GM18508 (cell line): ENCODE results near the gene TMPRSS3.

ENCODE experiments used
- ATAC-seq: cut with Tn5 transposase; IDR thresholded peaks from one replicate; pipeline ENCODE4 v1.9.1; 2021; ENCODE audit warnings: moderate number of reproducible peaks; ENCODE audit not compliant: insufficient read depth, unreplicated experiment

TMPRSS3 gene

DNA sequence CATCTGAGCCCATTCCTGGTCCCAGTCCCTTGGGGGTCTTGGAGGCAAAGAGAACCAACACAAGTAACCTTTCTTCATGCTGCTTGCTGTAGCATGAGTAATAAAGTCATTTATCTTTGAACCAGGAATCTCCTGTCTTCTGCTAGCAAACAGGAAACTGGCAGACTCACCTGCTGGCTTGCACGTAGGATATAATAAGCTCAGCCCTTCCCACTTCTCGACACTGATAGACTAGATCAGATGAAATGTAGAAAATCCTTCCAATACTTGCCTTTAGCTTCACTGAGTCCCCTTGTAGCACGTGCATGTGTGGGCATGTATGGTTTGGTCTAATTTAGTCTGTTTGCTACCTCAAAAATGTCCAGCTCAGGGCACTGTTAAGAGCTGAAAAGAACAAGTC lies 38.5 kb downstream of the TMPRSS3 start:
- no peak for ATAC-seq

DNA sequence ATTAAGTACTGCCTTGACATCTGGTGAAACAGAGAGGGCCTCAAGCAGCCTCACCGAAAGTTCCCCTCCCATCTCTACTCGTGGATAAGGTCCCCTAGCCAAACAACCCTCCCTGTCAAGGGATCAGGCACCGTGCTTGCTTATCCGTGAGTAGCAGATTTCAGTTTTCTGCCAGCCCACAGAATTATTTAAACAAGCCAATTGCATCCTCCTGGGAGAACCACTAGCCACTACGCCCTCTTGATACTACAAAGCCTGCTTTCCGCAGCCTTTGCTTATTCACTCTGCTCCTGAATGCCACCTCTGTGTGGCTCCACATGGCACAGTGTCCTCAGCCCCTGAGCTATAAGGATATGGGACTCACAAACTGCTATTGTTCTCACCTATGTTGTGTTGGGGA lies 39.2 kb downstream of the TMPRSS3 start:
- ATAC-seq, result no peak

GRCh38 chr21:42356046-42356445 lies 39.8 kb downstream of the TMPRSS3 start:
- ATAC-seq, result no peak

- ATAC-seq, result no peak
These were observed 42.2 kb downstream of the TMPRSS3 start for GRCh38 chr21:42353623-42354022.

DNA sequence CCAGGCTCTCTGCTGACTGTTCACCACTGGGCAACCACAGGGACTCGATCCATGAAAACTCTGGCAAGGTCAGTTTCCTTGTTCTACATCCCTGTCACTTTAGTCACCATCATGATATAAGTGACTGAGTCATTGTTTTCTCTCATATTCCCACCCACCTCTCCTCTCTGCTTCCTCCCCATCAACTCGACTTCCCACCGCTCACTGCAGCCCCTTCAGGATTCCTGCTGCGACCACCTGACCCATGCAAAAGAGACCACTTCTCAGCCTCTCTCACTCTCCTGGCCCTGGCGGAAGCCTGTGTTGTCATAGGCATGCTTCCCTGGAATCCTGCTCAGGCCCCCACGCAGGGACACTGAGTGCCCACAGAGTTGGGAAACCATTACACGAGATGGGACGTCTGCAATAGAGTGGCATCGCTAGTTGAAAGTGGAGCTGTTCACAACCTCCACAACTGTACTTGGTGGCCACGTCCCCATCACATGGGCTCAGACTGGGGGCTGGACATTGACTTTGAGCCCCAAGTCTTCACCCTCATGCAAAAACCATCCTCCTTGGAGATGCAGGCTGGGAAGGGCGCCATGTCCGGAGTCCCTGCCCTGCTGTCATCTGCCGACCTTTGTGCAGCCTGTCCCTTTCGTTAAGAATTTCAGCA lies 43.3 kb downstream of the TMPRSS3 start:
- no peak for ATAC-seq

- ATAC-seq, result no peak
These were observed 44.0 kb downstream of the TMPRSS3 start for GRCh38 chr21:42351626-42352440.

- ATAC-seq, result no peak
These were observed 44.9 kb downstream of the TMPRSS3 start, which contains the start of gene TFF2 for GRCh38 chr21:42350927-42351426. Gene TFF2, minus strand, starts transcription at chr21:42350994. Its CDS starts 37 bp downstream, at chr21:42350957.

DNA sequence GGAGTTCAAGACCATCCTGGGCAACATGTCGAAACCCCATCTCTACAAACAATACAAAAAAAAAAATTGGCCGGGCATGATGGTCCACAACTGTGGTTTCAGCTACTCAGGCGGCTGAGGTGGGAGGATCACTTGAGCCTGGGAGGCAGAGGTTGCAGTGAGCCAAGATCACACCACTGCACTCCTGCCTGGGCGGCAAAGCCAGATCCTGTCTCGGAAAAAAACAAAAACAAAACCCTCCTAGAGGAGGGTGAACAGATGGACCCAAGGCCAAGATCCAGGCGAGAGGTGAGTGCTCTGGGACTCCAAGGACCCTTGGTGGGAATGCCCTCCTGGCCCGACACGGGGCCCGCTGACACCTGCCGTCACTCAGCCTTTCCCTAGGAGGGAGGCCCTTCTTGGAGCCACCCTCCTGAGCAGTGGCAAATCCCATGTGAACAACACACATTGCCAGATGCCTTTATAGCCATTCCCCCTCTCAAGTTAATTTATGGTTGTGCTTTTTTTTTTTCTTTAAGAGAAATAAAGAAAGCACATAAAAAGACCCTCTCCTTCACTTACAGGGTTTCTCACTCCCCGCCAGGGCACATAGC lies 45.4 kb downstream of the TMPRSS3 start:
- ATAC-seq, result no peak

DNA sequence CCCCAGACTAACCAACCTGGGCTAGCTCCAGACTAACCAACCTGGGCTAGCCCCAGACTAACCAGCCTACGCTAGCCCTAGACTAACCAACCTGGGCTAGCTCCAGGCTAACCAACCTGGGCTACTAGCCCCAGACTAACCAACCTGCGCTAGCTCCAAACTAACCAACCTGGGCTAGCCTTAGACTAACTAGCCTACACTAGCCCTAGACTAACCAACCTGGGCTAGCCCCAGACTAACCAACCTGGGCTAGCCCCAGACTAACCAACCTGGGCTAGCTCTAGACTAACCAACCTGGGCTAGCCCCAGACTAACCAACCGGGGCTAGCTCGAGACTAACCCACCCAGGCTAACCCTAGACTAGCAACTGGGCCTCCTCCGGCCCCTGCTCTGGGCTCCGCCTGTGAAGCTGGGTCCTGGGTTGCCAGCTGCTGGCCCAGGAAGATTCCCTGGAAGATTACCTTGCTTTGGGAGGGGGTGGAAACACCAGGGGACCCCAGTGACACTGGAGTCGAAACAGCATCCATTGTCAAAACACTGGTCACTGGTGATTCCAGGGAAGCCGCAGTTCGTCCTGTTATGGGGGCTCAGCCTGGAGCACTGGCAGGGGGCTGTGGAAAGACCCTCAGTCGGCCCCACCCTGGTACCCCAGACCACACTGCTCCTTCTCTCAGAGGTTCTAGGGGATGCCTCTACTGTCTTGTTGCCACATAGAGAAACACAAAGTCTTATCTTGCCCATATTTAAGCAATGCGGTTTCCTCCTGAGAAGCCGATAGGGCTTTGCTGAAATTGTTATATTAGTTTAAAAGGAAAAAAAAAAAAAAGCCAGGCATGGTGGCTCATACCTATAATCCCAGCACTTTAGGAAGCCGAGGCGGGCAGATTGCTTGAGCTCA lies 46.2 kb downstream of the TMPRSS3 start:
- ATAC-seq, result no peak

DNA sequence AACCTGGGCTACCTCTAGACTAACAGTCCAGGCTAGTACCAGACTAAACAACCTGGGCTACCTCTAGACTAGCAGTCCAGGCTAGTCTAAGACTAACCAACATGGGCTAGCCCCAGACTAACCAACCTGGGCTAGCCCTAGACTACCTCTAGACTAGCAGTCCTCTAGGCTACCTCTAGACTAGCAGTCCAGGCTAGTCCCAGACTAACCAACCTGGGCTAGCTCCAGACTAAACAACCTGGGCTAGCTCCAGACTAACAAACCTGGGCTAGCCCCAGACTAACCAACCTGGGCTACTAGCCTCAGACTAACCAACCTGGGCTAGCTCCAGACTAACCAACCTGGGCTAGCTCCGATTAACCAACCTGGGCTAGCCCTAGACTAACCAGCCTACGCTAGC lies 47.1 kb downstream of the TMPRSS3 start:
- no peak for ATAC-seq

DNA sequence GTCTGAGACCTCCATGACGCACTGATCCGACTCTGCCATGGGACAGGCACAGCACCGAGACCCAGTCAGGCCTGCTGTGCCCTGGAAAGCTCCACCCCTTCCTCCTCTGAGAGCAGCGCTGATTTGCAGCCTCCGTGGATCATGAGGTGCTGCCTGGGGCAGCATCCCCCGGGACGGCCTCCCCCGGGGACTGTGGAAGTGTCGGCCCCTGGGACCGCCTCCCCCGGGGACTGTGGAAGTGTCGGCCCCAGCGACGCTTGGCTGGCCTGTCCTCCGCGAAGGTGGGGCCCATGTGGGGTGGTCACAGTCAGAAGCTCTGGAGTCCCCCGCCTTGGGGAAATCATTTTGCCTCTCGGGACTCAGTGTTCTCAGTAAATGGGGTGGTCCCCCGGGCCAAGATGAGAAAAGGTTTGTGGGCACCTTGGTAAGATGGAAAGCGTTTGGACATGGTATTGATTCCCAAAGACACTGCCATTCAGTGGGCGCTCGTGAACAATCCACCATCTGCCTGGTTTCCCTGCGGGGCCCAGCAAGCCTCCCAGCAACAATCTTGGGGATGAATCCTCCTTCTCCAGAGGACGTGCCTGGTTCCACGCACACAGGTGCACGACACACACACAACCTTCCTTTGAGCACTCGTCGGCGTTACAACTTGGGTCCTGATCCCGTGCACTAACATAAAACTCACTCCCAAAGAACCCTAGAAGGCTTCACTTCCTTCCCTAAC lies 48.1 kb downstream of the TMPRSS3 start:
- no peak for ATAC-seq

DNA sequence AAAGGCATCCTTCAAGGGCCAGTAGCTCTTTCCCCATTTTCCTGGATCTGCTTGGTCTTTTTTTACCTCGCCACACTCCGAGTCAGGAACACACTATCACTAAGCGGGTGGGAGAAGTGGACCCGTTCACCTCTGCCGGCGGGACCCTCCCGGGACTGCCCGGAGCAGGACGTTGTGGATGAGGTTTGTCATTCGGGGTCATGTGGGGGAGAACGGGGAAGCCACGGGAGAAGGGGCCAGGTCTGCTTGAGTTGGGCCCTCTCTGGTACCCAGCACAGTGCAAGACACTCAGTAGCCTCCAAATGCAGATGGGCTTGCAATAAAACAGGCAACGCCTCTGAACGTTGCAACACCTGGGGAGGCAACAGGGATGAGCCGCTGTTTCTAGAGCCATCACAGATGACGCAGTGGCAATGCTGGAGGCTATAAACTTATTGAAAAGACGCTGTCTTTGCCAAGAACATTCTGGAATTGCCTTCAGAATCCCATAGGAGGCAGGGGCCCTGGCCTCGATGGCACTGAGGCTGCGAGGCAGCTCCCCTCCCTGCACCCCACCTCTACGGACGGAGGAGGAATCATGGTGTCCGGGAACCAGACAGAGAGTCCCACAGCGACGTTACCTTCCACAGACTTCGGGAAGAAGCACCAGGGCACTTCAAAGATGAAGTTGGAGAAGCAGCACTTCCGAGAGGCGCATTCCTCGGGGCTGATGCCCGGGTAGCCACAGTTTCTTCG lies 48.8 kb downstream of the TMPRSS3 start:
- ATAC-seq, result no peak

- ATAC-seq, result no peak
These were observed 49.4 kb downstream of the TMPRSS3 start for GRCh38 chr21:42346441-42346840.

DNA sequence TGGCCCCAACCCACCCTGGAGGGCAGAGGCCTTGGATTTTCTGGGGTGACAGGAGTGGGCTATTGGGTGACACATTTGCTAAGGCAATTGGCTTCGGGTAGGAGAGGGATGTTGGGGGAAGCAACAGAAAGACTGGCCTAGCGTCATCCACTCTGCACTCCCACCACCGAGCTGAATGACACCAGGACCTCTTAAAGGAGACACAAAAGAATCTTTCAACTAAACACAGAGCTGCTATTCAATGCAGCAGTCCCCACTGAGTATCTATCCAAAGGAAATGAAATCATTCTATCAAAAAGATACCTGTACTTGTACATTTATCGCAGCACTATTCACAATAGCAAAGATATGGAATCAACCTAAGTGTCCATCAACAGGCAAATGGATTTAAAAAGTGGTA lies 51.2 kb downstream of the TMPRSS3 start:
- ATAC-seq, result no peak

GRCh38 chr21:42343963-42344510 lies 51.8 kb downstream of the TMPRSS3 start:
- no peak for ATAC-seq

GRCh38 chr21:42343556-42343955 lies 52.3 kb downstream of the TMPRSS3 start:
- ATAC-seq, result no peak

DNA sequence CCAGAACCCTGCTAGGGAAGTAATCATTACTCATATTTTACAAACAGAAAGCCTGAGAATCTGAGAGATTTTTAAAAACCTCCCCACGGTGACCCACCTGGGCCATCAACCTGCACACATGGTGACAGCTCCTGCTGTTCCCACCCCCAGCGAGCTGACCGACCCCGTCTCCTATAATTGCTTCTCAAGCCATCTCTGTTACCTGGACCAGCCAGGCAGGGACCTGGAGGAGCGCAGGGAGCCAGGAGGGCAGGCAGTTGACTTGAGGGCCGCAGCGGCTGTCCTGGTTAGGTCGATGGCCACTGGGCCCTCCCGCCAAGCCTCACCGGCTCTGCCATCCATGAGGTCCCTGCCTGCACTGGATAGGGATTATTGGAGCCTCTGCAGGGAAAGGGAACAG lies 52.8 kb downstream of the TMPRSS3 start:
- ATAC-seq, result no peak

DNA sequence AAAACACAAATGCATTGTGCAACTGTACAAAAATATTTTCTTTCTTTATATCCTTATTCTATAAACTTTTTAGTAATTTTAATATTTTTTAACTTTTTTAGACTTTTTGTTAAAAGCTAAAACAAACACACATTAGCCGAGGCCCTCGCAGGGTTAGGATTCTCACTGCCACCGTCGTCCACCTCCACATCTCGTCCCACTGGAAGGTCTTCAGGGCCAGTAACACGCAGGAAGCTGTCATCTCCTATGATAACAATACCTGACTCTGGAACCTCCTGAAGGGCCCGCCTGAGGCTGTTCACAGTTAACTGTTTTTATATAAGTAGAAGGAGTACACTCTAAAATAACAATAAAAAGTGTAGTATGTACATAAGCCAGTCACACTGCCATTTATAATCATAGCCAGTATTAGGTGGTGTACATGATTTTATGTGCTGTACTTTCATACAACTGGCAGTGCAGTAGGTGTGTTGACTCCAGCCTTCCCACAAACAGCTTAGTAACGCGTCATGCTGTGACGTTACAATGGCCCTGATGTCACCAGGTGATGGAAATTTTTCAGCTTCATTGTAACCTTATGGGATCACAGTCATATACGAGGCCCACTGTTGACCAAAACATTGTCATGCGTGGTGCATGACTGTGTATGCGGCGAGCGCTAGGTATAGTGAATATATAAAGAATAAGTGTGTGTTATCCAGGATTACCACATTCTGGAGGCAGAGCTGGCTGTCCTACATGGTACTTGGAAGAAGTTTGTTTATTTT lies 53.9 kb downstream of the TMPRSS3 start:
- ATAC-seq, result no peak
